Osteocyte (in vitro differentiated cells): Measurements from ENCODE around the gene EDN3. TPM values are rescaled to one million over a fixed set of nuclear protein-coding genes. Genes with fewer than 3 reads are reported as not detected.

Source experiments
- DNase-seq: peaks from one replicate; pipeline ENCODE4 v3.0.0; 2021; ENCODE audit warnings: mixed read lengths; ENCODE audit not compliant: unreplicated experiment; ENCODE audit errors: extremely low spot score
- H3K27ac Mint-ChIP-seq: one replicate; pipeline ENCODE4 v1.8.0; 2021; ENCODE audit warnings: mild to moderate bottlenecking, mixed read lengths; ENCODE audit not compliant: unreplicated experiment
- H3K27me3 Mint-ChIP-seq: one replicate; pipeline ENCODE4 v1.8.0; 2021; ENCODE audit warnings: mixed read lengths; ENCODE audit not compliant: unreplicated experiment
- H3K36me3 Mint-ChIP-seq: one replicate; pipeline ENCODE4 v1.8.0; 2021; ENCODE audit warnings: mixed read lengths; ENCODE audit not compliant: unreplicated experiment
- H3K4me1 Mint-ChIP-seq: one replicate; pipeline ENCODE4 v1.8.0; 2021; ENCODE audit warnings: mixed read lengths; ENCODE audit not compliant: unreplicated experiment
- H3K4me3 Mint-ChIP-seq: one replicate; pipeline ENCODE4 v1.8.0; 2021; ENCODE audit warnings: mild to moderate bottlenecking, moderate library complexity, mixed read lengths; ENCODE audit not compliant: unreplicated experiment
- H3K9me3 Mint-ChIP-seq: one replicate; pipeline ENCODE4 v1.8.0; 2021; ENCODE audit warnings: mixed read lengths; ENCODE audit not compliant: unreplicated experiment
- total RNA-seq: library from RNA; stranded (reverse); gene quantifications from 2 replicates; pipeline ENCODE4 v1.2.1, GENCODE V29; 2021
- TF ChIP-seq, protein P1 (sequence below): fragments of 200-600 bp; sonication (generic); IDR thresholded peaks from 2 replicates; pipeline ENCODE4 v1.5.0; 2021; ENCODE audit warnings: antibody characterized with exemption, mild to moderate bottlenecking, moderate library complexity

EDN3 gene
- total RNA-seq, 1 donor from 2014 or later, result not detected

- H3K4me3 Mint-ChIP-seq, result no peak overlapping the region
These were observed 40.5 kb upstream of the EDN3 start for GRCh38 chr20:59259946-59260345.

GRCh38 chr20:59265298-59265697, 35.1 kb upstream of the EDN3 start:
- no peaks in the 10 kb centered on the region for H3K4me1 Mint-ChIP-seq
- peaks cover 35% of the 10 kb centered on the region for H3K27me3 Mint-ChIP-seq
- DNase-seq, result no peak
- H3K36me3 Mint-ChIP-seq, result no peaks in the 10 kb centered on the region
- H3K4me3 Mint-ChIP-seq, result no peak overlapping the region
- no peaks in the 10 kb centered on the region for H3K9me3 Mint-ChIP-seq
- no peak overlapping the region for H3K27ac Mint-ChIP-seq
- TF ChIP-seq, protein P1, sequence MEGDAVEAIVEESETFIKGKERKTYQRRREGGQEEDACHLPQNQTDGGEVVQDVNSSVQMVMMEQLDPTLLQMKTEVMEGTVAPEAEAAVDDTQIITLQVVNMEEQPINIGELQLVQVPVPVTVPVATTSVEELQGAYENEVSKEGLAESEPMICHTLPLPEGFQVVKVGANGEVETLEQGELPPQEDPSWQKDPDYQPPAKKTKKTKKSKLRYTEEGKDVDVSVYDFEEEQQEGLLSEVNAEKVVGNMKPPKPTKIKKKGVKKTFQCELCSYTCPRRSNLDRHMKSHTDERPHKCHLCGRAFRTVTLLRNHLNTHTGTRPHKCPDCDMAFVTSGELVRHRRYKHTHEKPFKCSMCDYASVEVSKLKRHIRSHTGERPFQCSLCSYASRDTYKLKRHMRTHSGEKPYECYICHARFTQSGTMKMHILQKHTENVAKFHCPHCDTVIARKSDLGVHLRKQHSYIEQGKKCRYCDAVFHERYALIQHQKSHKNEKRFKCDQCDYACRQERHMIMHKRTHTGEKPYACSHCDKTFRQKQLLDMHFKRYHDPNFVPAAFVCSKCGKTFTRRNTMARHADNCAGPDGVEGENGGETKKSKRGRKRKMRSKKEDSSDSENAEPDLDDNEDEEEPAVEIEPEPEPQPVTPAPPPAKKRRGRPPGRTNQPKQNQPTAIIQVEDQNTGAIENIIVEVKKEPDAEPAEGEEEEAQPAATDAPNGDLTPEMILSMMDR, result no peak

More at GRCh38 chr20:59259946-59260345, 40.5 kb upstream of the EDN3 start:
- Mint-ChIP-seq H3K4me1 (no peaks in the 10 kb centered on the region), H3K9me3 (no peaks in the 10 kb centered on the region), H3K36me3 (no peaks in the 10 kb centered on the region), H3K27ac (no peak overlapping the region), H3K27me3 (peaks cover 15% of the 10 kb centered on the region)
- TF ChIP-seq, protein P1, result no peak
- DNase-seq, result no peak

DNA sequence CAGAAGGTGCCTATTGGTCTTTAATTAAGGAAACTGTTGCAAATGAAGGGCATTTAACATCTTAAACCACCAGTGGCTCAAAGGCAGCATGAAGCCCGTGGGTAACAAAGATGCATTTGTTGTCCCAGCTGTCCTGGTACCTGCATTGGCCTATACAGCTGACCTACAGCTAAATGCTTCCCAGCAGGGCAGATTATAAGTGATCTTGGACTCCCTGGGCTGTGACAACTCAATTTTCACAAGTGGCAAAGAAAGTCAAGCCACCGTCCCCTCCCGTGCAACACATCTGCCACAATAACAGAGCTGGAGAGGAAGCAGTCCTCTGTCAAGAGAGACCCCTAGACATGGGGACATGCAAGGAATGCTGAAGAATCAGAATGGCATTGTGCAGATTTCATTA, 31.5 kb upstream of the EDN3 start:
- Mint-ChIP-seq H3K27ac (no peak overlapping the region), H3K36me3 (no peaks in the 10 kb centered on the region), H3K9me3 (no peaks in the 10 kb centered on the region), H3K4me1 (no peaks in the 10 kb centered on the region), H3K27me3 (peaks cover 35% of the 10 kb centered on the region), H3K4me3 (no peak overlapping the region)
- DNase-seq, result no peak
- TF ChIP-seq, protein P1, result no peak

DNA sequence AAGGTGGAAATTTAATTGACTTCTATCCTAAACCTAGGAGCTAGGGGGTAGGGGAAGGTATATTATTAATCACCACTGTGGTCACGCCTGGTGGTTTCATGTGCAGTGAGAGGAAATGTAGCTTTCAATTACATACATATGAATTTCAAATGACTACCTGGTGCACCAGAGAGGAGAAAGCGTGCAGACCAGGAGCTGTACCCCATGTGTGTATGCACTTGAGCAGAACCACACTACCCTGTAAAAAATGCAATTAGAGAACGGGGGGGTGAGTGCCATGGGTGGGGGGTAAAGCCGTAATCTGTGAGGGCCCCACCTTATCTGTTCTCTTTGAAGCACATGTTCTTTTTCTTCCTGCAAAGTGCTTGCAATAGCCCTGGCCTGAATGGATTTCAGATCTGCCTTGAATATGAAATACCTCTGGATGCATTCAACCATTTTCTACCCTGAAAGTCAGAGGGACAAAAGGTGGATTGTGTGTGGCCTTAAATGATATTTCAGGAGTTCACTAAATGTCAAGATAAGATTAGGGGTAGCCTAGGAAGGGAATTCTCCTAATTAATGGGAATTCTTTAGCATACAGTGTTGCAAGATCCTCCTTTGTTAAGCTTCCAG, 30.9 kb upstream of the EDN3 start:
- no peaks in the 10 kb centered on the region for H3K36me3 Mint-ChIP-seq
- H3K4me3 Mint-ChIP-seq, result no peak overlapping the region
- no peak for DNase-seq
- H3K27ac Mint-ChIP-seq, result no peak overlapping the region
- no peaks in the 10 kb centered on the region for H3K9me3 Mint-ChIP-seq
- H3K4me1 Mint-ChIP-seq, result no peaks in the 10 kb centered on the region
- peaks cover 31% of the 10 kb centered on the region for H3K27me3 Mint-ChIP-seq
- TF ChIP-seq, protein P1, result no peak

GRCh38 chr20:59270380-59270779, 30.0 kb upstream of the EDN3 start:
- TF ChIP-seq, protein P1, result no peak
- no peak for DNase-seq
- Mint-ChIP-seq H3K27me3 (peaks cover 27% of the 10 kb centered on the region), H3K27ac (no peak overlapping the region), H3K9me3 (no peaks in the 10 kb centered on the region), H3K36me3 (no peaks in the 10 kb centered on the region), H3K4me3 (no peak overlapping the region), H3K4me1 (no peaks in the 10 kb centered on the region)
